Activated naive CD4-positive, alpha-beta T cell (primary cell): Measurements from ENCODE around the gene DUOXA1.
"Not testable (repeated sequence)": the region's sequence is repeated elsewhere in the genome, so short reads cannot be mapped to it uniquely, and the experiment has no call there.

ENCODE experiments used
- DNase-seq, 4 experiments: peaks; one replicate each; lab custom pipeline; 2025; lab: John Stamatoyannopoulos, UW

The DUOXA1 gene

DNA sequence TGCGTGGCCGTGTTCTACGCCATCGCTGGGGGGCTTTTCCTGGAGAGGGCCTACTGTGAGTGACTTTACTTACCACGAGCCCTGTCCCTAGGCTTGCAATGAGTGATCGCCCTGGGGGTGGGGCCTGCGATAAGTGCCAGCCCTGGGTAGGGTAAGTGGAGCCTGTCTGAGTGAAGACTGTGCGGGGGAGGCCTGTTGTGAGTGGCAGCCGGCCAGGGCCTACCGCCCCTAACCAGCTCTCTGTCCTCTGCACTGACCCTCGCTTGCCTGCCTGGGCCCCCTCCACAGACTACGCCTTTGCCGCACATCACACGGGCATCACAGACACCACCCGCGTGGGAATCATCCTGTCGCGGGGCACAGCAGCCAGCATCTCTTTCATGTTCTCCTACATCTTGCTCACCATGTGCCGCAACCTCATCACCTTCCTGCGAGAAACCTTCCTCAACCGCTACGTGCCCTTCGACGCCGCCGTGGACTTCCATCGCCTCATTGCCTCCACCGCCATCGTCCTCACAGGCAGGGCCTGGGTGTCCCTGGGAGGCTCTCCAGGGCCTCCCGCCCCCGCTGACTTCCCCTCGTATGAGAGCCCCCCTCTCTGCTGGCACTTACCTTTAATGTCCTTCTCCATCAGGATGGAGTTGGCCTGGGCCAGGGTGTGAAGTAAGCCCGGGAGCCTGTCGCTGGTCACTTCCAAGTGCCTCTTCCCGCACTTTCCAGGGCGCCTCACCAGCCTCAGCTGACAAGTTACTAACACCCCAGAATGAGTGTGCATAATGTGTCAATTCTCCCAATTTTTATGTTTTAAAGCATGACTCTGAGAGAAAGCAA is 22.5 kb upstream of the DUOXA1 start:
- no peak for DNase-seq

GRCh38 chr15:45150997-45151396 is 21.3 kb upstream of the DUOXA1 start:
- no peak for DNase-seq

DNA sequence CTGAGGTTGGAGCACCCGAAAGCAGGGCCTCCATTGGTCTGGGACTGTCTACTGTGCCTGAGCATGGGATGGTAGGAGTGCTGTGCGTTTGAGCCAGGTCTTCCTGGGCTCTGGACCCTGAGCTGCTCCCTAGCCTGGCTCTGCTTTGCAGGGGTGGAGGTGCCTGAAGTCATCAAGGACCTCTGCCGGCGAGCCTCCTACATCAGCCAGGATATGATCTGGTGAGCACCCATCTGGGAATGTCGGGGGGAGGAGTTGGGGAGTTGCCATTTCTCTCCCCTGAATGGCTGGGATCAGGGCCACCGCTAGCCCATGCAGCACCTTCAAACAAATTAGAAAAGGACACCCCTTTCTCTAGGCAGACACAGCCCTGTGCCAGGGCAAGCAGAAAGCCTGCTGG is 20.8 kb upstream of the DUOXA1 start:
- DNase-seq: no peak

DNA sequence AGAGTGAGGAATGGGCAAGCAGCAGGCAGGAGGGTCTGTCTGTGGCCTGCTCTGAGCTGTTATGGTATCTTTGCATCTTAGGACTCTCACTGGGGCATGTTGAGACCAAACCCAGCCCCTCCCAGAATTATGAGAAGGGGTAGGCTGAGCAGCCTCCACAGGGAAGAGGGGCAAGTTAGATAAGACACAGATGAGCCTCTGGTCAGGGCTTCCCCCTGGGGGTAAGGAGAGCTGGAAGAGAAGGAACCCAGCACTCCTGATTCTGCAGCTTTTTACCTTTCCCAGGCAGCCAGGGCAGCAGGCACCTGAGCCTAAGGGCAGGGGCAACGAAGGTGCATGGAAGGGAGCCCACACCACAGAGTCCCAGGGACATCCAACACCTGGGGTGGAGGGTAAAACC is 19.4 kb upstream of the DUOXA1 start:
- no peak for DNase-seq

DNA sequence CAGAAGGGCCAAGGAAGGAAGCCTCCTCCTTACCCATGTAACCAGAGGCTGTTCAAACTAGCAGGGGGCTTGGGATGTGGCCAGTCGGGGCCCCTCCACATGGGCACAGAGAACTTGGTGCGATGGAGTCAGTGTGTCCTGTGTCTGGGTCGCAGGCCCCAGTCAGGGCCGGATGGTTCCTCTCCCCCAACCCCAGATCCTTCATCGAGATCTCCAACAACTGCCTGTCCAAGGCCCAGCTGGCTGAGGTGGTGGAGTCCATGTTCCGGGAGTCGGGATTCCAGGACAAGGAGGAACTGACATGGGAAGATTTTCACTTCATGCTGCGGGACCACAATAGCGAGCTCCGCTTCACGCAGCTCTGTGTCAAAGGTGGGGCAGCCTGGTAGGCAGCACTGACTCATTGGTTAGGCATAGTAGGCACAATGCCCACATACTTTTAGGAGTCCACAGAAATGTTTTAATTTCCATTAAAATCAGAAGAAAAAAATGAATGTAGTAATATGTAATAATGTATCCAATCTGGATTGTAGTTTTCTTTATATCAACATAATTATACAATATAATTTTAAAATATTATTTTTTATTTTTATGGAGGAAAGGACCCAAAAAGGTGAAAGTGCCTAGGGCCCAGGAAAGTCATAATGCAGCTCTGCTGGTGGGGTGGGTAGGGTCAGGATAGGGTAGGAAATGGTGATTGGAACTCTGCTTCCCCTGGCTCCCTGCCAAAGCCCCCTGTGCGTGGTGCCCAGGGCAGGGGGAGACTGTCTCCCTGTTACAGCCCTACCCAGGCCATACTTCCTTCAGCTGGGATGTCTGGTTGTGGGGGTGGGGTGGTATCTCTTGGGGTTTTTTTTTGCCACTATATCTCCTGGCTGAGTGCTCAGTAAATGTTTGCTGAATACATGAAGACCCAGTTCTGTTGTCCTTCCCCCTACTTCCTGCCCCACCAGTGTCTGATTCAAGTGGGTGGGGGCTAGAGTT is 18.7 kb upstream of the DUOXA1 start:
- no peak for DNase-seq

DNA sequence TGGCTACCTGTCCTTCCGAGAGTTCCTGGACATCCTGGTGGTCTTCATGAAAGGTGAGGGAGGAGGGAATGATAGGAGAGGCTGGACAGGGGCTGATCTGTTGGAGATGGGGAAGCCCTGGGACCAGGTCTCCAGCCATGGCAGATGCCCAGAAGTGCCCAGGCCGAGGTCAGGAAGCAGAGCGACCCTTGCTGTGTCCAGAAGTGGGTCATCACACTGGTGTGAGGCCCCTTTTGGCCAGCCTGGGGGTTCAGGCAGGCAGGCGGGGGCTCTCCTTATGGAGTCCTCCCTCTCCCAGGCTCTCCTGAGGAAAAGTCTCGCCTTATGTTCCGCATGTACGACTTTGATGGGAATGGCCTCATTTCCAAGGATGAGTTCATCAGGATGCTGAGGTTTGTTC is 17.9 kb upstream of the DUOXA1 start:
- DNase-seq: no peak

DNA sequence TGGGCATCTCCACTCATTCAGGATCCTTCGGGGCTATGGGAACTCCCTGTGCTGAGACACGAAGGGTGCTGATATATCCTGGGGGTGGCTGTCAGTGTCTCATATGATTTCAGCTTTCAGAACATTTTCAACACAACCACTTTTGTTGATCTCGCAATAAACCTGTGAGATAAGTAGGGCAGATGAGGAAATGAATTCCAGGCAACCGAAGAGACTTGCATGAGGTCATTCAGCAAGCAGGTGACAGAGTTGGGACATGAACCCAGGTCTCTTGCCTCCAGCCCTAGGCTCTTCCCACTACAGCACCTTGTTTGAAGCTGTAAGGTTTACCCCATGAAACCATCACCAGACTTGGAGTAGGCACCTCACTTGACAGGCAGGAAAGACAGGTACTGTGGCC is 16.7 kb upstream of the DUOXA1 start:
- no peak for DNase-seq

DNA sequence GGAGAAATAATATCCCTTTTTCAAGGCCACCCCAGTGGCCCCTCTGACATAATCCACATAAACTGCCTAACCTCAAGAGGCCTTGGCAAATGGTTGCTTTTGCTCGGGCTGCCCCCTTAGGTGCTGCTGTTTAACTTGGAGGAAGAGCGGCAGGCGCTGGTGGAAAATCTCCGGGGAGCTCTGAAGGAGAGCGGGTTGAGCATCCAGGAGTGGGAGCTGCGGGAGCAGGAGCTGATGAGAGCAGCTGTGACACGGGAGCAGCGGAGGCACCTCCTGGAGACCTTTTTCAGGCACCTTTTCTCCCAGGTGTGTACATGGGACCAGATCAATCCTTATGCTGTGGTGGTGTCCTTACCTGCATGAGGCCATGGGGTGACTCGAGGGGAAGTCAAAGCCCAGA is 15.1 kb upstream of the DUOXA1 start:
- no peak for DNase-seq

GRCh38 chr15:45143946-45144345 is 14.3 kb upstream of the DUOXA1 start:
- DNase-seq: no peak

DNA sequence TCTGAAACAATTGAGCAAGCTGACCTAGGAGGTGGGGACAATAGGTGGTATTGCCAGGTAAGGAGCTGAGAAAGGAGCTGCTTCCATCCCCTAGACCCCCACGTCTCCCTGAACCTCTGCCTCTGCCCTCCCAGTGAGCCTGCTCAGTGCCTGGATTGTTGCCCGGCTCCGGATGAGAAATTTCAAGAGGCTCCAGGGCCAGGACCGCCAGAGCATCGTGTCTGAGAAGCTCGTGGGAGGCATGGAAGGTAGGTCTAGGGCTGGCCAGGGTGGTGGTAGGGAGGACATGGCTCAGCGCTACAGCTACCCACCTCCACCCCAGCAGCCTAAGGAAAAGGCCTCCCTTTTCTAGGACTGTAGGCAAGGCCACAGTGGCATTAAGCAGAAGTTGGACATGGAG is 13.4 kb upstream of the DUOXA1 start:
- DNase-seq: no peak

- no peak for DNase-seq
These were observed 11.7 kb upstream of the DUOXA1 start for GRCh38 chr15:45141386-45141785.

- no peak for DNase-seq
These were observed 11.0 kb upstream of the DUOXA1 start for GRCh38 chr15:45140557-45141250.

DNA sequence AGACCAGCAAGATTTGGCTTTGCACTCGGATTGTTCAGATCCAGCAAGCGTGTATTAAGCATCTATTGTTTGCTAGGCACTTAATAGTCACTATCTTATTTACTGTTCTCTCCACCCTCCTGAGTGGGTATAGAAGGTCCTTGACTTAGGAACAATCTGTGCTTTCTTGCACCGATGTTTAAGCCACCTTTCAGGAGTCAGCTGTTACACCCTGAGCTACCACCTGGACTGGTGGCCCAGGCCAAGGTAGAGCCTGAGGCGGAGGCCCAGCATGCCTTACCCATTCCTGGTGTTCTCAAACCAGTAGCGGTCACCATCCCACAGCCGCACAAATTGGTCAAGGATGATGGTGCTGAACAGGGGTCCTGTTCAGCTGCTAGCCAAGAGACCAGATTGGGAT is 10.1 kb upstream of the DUOXA1 start:
- no peak for DNase-seq

DNA sequence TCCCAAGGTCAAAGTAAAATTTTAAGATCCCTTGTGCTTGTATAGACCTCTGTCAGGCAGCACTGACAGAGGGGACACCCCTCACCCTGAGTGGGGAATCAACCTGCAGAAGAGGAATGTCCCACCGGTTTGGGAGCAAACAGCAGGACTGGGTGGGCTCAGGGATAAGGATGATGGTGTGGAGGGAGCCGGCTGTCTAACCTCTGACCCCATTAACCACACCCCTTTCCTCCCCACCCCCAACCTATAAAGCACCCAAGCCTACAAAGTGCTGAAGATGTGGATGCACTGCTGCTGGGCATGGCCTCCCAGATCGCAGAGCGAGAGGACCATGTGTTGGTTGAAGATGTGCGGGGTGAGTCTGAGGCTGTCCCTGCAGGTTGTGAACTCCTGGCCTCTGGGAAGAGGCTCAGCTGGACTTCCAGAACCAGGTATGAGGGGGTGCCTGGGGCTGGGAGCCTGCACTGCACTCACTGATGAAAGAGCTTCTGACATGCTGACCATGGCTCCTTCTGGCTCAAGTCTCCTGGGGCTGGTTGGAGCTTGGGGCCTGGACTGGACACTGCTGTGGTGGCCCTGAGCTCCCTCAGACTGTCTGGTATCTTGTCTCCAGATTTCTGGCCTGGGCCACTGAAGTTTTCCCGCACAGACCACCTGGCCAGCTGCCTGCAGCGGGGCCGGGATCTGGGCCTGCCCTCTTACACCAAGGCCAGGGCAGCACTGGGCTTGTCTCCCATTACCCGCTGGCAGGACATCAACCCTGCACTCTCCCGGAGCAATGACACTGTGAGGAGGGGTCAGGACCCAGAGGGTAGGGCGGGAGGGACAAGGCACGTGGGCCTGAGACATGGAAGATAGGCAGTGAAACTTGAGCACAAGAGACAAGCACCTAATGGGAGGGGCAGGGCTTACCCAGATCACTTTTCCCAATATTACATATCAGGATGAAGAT is 9.4 kb upstream of the DUOXA1 start:
- no peak for DNase-seq

DNA sequence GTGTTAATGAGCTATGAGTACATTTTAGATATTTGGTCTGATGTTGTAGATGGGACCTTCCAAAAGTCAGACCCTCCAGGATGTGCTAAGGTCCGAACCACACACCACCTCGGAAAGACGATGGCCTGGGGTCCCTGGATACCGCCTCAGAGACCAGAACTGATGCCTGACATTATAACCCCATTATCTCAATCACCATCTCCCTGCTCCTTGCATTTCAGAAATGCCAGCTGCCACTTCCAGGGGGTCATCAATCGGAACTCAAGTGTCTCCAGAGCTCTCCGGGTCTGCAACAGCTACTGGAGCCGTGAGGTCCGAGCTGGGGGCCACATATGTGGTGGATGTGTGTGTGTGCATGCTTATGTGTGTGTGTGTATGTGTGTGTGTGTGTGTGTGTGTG is 8.0 kb upstream of the DUOXA1 start:
- DNase-seq: no peak

DNA sequence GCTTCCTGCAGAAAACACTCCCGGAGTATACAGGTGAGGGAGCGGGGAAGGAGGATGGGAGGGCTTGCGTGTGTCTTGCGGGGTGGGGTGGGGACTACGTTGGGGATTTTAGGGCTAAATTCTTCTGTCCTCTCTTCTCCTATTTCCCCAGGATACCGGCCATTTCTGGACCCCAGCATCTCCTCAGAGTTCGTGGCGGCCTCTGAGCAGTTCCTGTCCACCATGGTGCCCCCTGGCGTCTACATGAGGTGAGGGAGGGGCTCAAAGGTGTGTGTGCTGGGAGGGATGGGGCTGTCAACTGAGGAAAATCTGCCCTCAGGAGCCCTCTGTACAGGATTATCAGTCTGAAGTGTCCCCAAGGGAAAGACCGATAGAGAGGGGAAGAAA is 6.7 kb upstream of the DUOXA1 start:
- DNase-seq: no peak

- DNase-seq: not testable (repeated sequence)
These were observed 6.2 kb upstream of the DUOXA1 start for GRCh38 chr15:45135705-45136377.

GRCh38 chr15:45134682-45135604 is 5.3 kb upstream of the DUOXA1 start:
- no peak for DNase-seq

DNA sequence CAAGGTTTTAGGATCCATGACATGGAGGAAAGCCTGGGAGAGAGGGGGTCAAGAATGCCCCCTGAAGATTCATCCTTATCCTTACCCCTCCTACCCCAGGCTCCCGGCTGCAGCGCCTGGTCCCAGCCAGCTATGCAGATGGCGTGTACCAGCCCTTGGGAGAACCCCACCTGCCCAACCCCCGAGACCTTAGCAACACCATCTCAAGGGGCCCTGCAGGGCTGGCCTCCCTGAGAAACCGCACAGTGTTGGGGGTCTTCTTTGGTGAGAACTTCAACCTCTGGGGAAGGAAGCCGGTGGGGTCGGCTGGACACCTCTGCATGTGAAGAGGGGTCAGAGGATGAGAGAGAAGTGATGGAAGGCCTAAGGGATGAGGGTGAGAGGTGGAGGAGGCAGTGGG is 4.4 kb upstream of the DUOXA1 start:
- DNase-seq: no peak

DNA sequence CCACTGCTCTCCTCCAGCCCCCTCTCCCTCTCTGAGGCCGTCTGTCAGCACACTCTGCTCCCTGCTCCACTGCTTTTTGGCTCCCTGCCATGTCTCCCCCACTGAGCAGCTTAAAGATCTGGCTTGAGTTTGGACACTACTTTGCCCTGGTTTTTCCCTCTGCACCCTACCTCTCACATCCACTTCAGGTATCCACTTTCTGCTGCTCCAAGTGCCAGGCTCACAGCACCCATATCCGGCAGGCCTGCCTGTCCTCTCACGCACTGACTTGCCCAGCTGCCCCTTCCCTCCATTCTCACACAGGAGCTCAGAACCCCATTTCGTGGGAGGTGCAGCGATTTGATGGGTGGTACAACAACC is 3.9 kb upstream of the DUOXA1 start:
- no peak for DNase-seq
